NCI-H2196 treated with DMSO at 0.1 percent for 48 hours (cell line): Measurements from ENCODE around the gene PPP1R14D.
"Not testable (repeated sequence)": the region's sequence is repeated elsewhere in the genome, so short reads cannot be mapped to it uniquely, and the experiment has no call there.

Experiments
- DNase-seq: peaks from one replicate; lab custom pipeline; 2025; ENCODE audit not compliant: unreplicated experiment; lab: John Stamatoyannopoulos, UW

Gene PPP1R14D

GRCh38 chr15:40828447-40829036 lies at the start of gene PPP1R14D:
PPP1R14D (minus strand) TSS chr15:40828708; CDS start chr15:40828641, 67 bp downstream.
- DNase-seq, result no peak

- no peak for DNase-seq
Measured at GRCh38 chr15:40877694-40878093, 49.2 kb upstream of the PPP1R14D start.

GRCh38 chr15:40875991-40876730 lies 47.7 kb upstream of the PPP1R14D start:
- DNase-seq, result no peak

GRCh38 chr15:40873694-40874561 lies 45.4 kb upstream of the PPP1R14D start, which contains the start of gene RHOV:
RHOV (minus strand) TSS chr15:40874234; CDS start chr15:40874139, 95 bp downstream.
- DNase-seq, result peak; percentile 22

- DNase-seq, result no peak
Measured at GRCh38 chr15:40872791-40873693, 44.5 kb upstream of the PPP1R14D start.

- DNase-seq, result no peak
Measured at GRCh38 chr15:40871749-40872617, 43.5 kb upstream of the PPP1R14D start.

- peak; percentile 2 for DNase-seq
Measured at GRCh38 chr15:40870716-40871115, 42.2 kb upstream of the PPP1R14D start.

GRCh38 chr15:40869686-40870085 lies 41.2 kb upstream of the PPP1R14D start:
- DNase-seq, result no peak

- no peak for DNase-seq
Measured at GRCh38 chr15:40867199-40867598, 38.7 kb upstream of the PPP1R14D start.

GRCh38 chr15:40863660-40864270 lies 35.3 kb upstream of the PPP1R14D start:
- no peak for DNase-seq

GRCh38 chr15:40861147-40861546 lies 32.6 kb upstream of the PPP1R14D start:
- DNase-seq, result not testable (repeated sequence)

- peak; percentile 25 for DNase-seq
Measured at GRCh38 chr15:40859206-40859851, 30.8 kb upstream of the PPP1R14D start.

- DNase-seq, result no peak
Measured at GRCh38 chr15:40858706-40859105, 30.2 kb upstream of the PPP1R14D start.

GRCh38 chr15:40857601-40858341 lies 29.3 kb upstream of the PPP1R14D start:
- peak; percentile 22 for DNase-seq

GRCh38 chr15:40856746-40857145 lies 28.2 kb upstream of the PPP1R14D start:
- DNase-seq, result no peak

GRCh38 chr15:40855706-40856234 lies 27.3 kb upstream of the PPP1R14D start:
- no peak for DNase-seq

GRCh38 chr15:40854161-40854560 lies 25.7 kb upstream of the PPP1R14D start:
- no peak for DNase-seq
